ENCODE results near the gene TUBB3.
A peak's percentile ranks its signal among the peaks of the same experiment; 100 is the strongest.
"Not testable (repeated sequence)": the region's sequence is repeated elsewhere in the genome, so short reads cannot be mapped to it uniquely, and the experiment has no call there.

Gene TUBB3

GRCh38 chr16:89918453-89919347, 4.4 kb upstream of the TUBB3 start, which contains the start of gene MC1R:
Gene MC1R (plus strand): TSS chr16:89918862. CDS start chr16:89919259, 397 bp downstream.
- DNase-seq, result peak; percentile 43 to 67

- no peak for DNase-seq
Observed at GRCh38 chr16:89919535-89920406, 3.4 kb upstream of the TUBB3 start.

DNA sequence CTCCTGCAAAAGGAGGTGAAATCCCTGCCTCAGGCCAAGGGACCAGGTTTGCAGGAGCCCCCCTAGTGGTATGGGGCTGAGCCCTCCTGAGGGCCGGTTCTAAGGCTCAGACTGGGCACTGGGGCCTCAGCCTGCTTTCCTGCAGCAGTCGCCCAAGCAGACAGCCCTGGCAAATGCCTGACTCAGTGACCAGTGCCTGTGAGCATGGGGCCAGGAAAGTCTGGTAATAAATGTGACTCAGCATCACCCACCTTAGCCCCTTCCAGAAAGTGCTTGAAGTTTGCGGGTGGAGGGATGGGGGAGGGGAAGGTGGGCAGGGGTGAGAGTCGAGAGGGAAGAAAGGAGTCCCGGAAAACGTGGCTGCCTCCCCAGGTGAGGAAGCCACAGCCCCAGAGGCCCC, 2.4 kb upstream of the TUBB3 start:
- DNase-seq, result no peak

DNA sequence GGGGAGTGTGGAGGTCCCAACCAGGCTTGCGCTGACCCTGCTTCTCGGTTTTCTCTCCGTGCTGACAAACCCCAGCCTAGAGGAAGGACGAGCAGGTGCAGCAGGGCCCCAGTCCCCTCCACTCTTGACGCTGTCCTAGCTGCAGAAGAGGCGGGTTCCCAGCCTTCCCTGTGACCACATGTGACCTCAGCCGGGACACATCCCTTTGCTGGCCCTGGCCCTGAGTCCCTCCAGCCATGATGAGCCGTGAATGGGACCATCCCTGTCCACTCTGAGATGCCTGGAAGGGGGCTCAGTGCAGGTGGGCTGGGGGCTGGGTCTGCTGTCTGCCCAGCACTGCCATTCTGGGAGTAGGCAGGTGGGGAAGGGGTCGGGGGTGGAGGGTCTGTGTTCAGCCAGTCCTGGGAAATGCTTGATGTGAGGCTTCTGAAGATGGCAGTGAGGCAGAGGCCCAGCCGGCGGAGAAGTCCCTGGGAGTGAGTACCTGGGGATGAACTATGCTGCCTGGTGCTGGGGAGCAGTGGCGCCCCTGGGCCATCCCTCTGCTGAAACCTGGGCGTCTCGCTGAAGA, 1.9 kb upstream of the TUBB3 start:
- DNase-seq, result no peak

GRCh38 chr16:89921702-89922476, 1.3 kb upstream of the TUBB3 start:
- DNase-seq, result peak; percentile 82 to 88

GRCh38 chr16:89922477-89922883, 662 bp upstream of the TUBB3 start:
- DNase-seq, result peak; percentile 74 to 75

- no peak for DNase-seq
Observed at GRCh38 chr16:89923640-89924296, 626 bp downstream of the TUBB3 start.

GRCh38 chr16:89924297-89924924, 1.3 kb downstream of the TUBB3 start:
- DNase-seq, result peak in 1 of 2 experiments; percentile 38

DNA sequence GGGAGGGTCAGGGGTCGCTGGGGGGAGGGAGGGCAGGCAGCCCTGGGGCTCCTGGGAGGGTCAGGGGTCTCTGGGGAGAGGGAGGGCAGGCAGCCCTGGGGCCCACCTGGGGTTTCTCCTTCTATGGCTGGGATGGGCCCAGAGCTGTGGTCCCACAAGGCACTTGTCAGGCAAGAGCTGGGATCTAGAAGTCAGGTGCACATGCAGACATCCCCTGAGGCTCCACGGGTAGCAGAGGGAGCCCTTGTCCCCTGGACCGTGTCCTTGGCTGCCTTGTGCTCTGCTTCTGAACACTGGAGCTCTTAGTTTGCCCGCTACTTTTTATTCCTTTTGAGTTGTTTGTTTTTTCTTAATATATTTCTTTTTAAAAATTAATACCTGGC, 1.8 kb downstream of the TUBB3 start:
- DNase-seq, result no peak

GRCh38 chr16:89925596-89926079, 2.5 kb downstream of the TUBB3 start:
- DNase-seq, result no peak

DNA sequence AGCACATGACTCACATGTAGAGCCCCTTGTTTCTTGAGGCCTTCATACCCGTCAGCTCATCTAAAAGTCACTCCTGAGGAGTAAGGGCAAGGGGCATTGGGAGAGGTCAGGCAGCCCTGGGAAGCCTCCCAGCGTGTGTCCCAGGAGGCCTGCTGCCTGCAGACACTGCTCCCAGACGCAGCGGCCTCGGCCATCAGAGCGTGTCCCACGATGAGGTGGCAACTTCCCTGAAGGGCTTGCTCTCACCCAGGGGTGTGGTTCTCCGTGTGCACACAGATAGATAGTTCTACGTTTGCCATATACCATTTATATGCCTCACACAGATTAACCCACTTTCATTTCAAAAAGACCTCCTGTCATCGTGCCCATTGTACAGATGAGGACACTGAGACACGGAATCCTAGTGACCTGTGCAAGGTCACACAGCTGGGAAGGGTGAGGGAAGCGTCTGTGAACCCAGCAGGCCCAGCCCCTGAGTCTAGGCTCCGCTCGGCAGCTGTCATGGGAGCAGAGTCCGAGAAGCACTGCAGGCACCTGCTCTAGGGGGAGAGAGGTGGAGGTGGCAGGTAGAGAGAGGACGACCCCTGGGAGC, 8.3 kb downstream of the TUBB3 start:
- no peak for DNase-seq

GRCh38 chr16:89931964-89932363, 8.8 kb downstream of the TUBB3 start:
- DNase-seq, result no peak

DNA sequence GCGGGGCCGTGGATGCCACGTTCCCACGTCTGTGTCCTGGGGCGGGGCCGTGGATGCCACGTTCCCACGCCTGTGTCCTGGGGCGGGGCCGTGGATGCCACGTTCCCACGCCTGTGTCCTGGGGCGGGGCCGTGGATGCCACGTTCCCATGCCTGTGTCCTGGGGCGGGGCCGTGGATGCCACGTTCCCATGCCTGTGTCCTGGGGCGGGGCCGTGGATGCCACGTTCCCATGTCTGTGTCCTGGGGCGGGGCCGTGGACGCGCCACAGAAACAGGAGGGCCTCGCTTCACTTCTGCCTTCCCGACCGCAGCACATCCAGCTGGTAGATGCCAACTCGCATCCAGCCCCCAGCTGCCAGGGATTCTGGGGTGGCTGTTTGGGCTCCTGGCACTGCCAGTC, 10.9 kb downstream of the TUBB3 start:
- not testable (repeated sequence) for DNase-seq

DNA sequence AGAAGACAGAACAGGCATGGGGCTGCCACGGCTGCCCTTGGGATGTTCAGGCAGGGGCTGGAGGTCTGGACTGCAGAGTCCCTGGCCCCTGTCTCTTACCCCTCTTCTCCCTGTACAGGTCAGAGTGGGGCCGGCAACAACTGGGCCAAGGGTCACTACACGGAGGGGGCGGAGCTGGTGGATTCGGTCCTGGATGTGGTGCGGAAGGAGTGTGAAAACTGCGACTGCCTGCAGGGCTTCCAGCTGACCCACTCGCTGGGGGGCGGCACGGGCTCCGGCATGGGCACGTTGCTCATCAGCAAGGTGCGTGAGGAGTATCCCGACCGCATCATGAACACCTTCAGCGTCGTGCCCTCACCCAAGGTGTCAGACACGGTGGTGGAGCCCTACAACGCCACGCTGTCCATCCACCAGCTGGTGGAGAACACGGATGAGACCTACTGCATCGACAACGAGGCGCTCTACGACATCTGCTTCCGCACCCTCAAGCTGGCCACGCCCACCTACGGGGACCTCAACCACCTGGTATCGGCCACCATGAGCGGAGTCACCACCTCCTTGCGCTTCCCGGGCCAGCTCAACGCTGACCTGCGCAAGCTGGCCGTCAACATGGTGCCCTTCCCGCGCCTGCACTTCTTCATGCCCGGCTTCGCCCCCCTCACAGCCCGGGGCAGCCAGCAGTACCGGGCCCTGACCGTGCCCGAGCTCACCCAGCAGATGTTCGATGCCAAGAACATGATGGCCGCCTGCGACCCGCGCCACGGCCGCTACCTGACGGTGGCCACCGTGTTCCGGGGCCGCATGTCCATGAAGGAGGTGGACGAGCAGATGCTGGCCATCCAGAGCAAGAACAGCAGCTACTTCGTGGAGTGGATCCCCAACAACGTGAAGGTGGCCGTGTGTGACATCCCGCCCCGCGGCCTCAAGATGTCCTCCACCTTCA, 11.7 kb downstream of the TUBB3 start:
- DNase-seq, result no peak

DNA sequence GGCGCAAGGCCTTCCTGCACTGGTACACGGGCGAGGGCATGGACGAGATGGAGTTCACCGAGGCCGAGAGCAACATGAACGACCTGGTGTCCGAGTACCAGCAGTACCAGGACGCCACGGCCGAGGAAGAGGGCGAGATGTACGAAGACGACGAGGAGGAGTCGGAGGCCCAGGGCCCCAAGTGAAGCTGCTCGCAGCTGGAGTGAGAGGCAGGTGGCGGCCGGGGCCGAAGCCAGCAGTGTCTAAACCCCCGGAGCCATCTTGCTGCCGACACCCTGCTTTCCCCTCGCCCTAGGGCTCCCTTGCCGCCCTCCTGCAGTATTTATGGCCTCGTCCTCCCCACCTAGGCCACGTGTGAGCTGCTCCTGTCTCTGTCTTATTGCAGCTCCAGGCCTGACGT, 12.5 kb downstream of the TUBB3 start:
- DNase-seq, result not testable (repeated sequence)

DNA sequence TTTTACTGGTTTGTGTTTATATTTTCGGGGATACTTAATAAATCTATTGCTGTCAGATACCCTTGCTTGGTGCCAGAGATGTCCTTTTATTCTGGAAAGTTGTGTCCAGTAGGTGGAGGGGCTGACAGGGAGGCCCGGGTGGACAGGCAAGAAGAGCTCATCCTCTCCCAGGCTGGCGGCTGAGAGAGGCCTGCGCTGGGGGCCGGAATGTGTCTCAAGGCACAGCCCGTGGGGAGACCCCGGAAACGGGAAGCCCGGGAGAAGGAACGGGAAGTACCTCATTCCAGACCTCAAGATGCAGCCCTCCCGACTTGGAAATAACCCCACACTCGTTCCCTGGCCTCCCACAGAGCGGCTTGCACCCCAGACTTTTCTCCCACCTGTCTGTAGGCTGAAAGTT, 12.9 kb downstream of the TUBB3 start:
- no peak for DNase-seq

GRCh38 chr16:89936508-89936907, 13.4 kb downstream of the TUBB3 start:
- no peak for DNase-seq

GRCh38 chr16:89936981-89937380, 13.8 kb downstream of the TUBB3 start:
- no peak for DNase-seq

DNA sequence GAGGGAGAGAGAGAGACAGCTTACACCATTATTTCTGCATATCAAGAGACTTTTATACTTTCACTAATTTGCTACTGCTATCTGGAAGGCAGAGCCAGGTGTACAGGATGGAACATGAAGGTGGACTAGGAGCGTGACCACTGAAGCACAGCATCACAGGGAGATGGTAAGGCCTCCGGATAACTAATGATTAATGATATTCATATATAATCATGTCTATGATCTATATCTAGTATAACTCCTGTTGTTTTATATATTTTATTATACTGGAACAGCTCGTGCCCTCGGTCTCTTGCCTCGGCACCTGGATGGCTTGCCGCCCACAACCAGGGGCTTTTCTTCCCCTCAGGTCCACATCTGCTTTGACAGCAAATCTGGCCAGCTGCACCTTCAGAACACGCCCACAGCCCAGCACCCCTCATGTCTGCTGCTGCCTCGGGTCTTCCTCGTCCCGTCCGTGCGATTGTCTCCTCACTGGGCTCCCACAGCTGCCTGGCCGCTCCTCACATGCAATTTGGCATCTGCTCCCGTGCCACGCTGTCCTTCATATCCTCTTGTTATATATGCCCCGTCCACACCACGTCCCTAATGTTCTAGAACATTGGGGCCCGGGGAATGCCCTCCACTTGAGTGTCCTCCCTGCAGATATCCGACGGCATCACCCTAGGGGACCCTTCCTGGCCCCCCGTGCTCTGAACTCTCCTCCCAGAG, 15.2 kb downstream of the TUBB3 start:
- DNase-seq, result no peak
